HG03280 (cell line): ENCODE measurements around the gene RNF32.
"Not testable (repeated sequence)": the region's sequence is repeated elsewhere in the genome, so short reads cannot be mapped to it uniquely, and the experiment has no call there.

Experiments
- ATAC-seq: cut with Tn5 transposase; IDR thresholded peaks from one replicate; pipeline ENCODE4 v1.9.1; 2021; ENCODE audit warnings: mild to moderate bottlenecking, moderate library complexity; ENCODE audit not compliant: unreplicated experiment

Gene RNF32

DNA sequence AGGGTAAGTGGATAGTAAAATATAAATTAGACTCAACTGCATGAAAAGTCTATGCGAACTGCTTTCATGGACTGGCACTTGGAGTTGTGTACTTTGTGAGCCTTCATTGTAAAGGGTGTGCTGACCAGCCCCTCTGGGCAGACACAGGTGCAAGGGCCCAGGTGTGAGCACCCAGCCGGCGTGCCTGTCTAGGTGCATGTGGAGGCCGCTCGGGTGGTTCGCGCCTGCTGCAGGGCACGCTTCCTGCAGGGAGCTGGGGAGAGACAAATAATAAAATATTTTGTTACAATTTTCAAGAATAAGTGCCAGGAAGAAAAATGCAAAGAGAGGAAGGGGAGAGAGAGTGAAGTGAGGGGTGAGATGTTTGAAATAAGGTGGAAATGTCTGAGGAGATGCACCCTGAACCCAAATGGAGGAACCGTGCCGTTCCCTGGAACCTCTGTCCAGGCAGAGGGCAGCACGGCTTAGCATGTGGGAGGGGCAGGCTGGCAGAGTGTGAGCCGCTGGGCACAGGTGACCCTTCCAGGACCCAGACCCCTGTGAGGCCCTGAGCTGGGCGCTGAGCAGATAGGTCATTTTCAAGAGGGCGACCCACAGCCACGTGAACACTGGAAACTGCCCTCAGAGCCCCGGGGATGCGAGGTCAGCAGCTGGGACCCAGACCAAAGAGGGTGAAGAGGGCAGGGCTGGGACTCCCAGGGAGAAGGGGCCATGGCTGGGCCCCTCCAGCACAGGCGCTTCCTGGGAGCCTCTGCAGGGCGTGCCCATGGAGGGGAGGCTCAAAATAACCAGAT lies 28.7 kb downstream of the RNF32 start:
- no peak for ATAC-seq

- ATAC-seq: no peak
Observed at GRCh38 chr7:156673454-156673853, 32.9 kb downstream of the RNF32 start.

- ATAC-seq: no peak
Observed at GRCh38 chr7:156673902-156674301, 33.3 kb downstream of the RNF32 start.

GRCh38 chr7:156675721-156676120 lies 35.1 kb downstream of the RNF32 start:
- no peak for ATAC-seq

DNA sequence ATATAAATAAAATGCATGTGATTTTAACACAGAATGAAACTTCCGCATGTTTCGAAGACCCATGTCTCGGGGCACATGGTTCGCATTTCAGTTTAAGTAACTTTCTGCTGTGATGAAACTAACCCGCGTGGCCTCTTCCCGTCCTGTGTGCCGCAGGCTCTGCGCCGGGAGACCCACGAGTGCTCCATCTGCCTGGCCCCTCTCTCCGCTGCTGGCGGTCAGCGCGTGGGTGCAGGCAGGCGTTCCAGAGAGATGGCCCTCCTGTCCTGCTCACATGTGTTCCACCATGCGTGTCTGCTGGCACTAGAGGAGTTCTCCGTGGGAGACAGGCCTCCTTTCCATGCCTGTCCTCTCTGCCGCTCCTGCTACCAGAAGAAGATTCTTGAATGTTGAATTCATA lies 35.7 kb downstream of the RNF32 start:
- ATAC-seq: no peak

- ATAC-seq: no peak
Observed at GRCh38 chr7:156677374-156678054, 36.9 kb downstream of the RNF32 start.

- no peak for ATAC-seq
Observed at GRCh38 chr7:156680281-156680680, 39.7 kb downstream of the RNF32 start.

- ATAC-seq: no peak
Observed at GRCh38 chr7:156682928-156683327, 42.4 kb downstream of the RNF32 start.

- ATAC-seq: no peak
Observed at GRCh38 chr7:156684251-156684650, 43.7 kb downstream of the RNF32 start.

DNA sequence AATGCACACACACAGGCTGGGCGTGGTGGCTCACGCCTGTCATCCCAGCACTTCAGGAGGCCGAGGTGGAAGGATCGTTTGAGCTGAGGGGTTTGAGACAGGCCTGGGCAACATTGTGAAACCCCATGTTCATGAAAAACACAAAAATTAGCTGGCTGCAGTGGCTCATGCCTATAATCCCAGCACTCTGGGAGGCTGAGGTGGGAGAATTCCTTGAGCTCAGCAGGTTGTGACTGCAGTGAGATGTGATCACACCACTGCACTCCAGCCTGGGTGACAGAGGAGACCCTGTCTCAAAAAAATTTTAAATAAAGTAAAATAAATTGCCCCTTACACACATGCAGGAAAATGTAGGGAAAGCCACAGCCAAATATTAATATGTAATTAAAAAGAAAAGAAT lies 44.1 kb downstream of the RNF32 start:
- no peak for ATAC-seq

DNA sequence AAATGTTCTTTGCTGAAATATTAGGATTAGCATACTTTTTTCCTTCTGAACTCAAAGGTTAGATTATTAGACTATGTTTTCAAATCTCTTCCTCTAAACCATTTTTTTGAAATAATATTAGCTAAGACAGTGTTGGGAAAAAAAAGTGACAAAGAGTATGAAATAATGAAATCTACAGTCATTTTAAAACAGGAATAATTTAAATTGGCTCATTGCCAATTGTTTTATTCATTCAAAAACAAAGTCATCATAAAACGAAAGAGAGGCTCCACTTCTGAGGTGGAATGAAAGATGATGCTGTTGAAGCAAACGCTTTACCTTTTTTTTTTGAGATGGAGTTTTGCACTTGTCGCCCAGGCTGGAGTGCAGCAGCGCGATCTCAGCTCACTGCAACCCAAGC lies 51.2 kb downstream of the RNF32 start:
- no peak for ATAC-seq

DNA sequence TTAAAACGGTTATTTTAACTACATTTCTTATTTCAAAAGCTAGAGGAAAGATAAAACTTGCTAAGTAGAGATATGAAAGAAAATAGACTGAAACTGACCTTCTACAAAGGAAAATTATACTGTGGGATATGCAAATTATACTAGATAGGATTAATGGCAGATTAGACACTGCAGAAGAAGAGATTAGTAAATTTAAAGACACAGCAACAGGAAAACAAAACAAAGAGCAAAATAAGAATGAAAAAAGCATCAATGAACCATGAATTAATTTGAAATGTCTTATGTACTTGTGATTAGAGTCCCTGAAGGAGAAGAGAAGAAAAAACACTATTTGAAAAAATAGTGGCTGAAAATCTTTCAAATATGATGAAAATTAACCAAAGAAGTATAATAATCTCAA lies 52.3 kb downstream of the RNF32 start:
- no peak for ATAC-seq

DNA sequence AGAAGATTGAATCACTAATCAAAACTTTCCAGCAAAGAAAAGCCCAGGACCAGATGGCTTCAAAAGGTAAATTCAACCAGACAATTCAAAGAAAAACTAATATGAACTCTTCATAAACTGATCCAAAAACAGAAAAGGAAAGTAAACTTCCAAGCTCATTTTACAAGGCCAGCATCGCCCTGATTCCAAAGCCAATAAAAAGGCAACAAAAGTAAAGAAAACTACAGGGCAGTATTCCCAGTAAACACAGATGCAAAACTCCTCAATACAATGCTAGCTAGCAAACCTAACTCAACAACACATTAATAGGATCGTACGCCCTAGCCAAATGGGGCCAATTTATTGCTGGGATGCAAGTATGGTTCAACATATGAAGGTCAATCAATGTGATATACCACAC lies 53.1 kb downstream of the RNF32 start:
- no peak for ATAC-seq

DNA sequence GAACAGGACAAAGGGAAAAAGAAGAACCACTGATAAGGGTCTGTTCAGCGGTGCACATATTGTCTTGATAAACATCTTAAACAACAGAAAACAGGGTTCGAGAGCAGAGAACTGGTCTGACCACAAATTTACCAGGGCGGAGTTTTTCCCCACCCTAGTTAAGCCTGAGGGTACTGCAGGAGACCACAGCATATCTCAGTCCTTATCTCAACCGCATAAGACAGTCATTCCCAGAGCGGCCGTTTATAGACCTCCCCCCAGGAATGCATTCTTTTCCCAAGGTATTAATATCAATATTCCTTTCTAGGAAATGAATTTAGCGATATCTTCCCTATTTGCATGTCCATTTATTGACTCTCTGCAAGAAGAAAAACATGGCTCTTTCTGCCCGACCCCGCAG lies 56.7 kb downstream of the RNF32 start:
- not testable (repeated sequence) for ATAC-seq

- not testable (repeated sequence) for ATAC-seq
Observed at GRCh38 chr7:156698512-156698911, 57.9 kb downstream of the RNF32 start.

DNA sequence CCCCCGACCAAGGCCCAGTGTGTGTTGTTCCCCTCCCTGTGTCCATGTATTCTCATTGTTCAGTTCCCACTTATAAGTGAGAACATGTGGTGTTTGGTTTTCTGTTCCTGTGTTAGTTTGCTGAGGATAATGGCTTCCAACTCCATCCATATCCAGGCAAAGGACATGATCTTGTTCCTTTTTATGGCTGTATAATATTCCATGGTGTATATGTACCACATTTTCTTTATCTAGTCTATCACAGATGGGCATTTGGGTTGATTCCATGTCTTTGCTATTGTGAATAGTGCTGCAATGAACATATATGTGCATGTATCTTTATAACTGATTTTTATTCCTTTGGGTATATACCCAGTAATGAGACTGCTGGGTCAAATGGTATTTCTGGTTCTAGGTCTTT lies 61.2 kb downstream of the RNF32 start:
- not testable (repeated sequence) for ATAC-seq

DNA sequence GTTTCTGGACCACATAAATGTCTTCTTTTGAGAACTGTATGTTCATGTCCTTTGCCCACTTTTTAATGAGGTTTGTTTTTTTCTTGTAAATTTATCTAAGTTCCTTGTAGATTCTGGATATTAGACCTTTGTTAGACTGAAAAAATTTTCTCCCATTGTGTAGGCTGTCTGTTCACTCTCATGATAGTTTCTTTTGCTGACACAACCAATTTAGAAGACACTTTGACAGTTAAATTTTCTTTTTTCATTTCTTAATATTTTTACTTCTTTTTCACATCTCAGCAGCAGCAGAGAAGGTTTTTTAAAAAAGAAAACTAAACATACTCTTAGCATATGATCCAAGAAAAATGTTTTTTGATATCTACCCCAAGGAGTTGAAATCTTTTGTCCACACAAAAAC lies 61.8 kb downstream of the RNF32 start:
- ATAC-seq: no peak

GRCh38 chr7:156703209-156703608 lies 62.6 kb downstream of the RNF32 start:
- ATAC-seq: no peak

DNA sequence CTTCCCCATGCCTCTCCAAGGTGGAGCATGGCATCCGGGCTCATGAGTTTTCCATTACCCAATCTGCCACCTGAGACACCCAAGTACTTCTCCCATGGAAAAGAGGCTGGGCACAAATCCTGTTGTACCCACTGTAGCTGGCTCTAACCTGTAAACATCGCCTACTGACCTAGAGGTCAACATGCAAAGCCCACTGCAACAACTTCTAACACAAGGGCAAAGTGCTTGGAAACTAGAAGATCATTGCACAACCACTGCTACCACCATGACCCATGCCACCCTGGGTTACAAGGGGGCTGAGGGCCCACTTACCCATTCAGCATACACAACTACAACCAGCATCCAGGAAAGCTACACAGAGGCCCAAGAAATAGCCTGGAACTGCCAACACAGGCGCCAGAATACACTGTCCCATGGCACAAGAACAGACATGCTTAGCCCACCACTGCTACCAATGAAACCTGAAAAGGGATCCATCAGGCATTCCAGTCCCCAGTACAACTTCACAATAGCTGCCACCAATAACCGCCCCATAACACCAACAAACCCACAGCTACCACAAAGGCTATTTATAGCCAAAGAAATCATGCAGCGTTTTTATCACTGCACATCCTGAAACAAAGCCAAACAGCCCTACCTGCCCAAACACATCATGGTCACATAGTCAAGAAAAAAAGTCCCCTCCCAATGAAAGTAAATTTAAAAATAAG lies 63.4 kb downstream of the RNF32 start:
- ATAC-seq: no peak

DNA sequence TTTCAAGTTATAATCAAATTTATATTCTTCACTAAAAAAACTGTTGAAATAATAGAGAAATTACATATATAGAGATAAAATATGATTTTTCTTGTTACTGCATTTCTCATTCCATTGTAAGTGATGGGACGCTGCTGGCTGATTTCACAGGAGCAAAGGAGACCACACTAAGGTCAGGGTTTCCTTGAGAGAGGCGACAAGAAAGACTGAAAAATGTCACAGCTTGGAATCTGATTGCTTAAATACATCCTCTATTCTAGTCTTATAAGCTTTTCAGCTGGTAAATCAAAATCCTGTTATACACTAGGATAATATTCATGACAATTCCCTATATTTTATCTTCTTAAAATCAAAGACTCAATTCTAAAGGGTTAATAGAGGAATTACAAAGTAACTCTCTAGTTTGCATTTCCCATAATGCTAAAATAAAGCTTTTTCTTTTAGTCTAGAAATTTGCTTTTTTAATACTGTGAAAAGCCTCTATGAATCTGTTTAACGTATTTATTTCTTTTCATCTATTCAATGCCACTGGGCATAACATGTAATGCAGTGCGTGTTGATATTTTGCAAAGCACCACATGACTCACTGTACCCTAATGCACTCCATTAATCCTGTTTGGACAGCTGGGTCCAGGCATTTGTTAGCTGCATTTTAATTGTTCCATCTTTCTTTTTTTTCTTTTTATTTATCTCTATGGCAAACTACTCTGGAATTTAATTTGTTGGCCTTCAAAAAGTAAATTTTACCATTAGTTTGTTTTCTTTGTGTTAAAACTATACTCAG lies 81.7 kb downstream of the RNF32 start:
- no peak for ATAC-seq

DNA sequence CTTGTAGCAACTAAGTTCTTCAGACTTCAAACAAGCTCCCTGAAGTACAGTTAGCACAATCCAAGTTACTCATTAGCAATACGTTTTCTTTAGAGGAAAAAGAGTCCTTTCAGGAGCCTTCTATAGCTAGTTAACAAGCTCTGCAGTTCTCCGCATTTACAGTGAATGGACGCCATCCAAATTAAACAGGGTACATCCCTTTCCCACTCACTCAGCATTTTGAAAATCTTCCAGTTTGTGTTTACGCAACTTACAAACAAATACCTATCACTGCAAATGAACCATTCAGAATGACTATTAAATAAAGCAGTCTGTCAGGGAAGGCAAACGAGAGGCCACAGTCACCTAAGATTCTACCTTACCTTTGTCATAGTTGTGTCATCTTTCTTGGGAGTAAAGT lies 84.5 kb downstream of the RNF32 start:
- ATAC-seq: no peak
